Measurements from ENCODE around the gene POR. TPM values are rescaled to one million over a fixed set of nuclear protein-coding genes. Genes with fewer than 3 reads are reported as not detected.
"Not testable (repeated sequence)": the region's sequence is repeated elsewhere in the genome, so short reads cannot be mapped to it uniquely, and the experiment has no call there.

Gene POR
- polyA plus RNA-seq: 100 to 1,000 TPM in 1 of 3 donors, 10 to 100 TPM in 2; 59.6 to 250 (median 70.1) TPM

GRCh38 chr7:75914655-75915415, at the start of gene POR:
TSS of gene POR (plus strand) at chr7:75915155. CDS start at chr7:75954002, 38,847 bp downstream.
- H3K27ac ChIP-seq (ENCODE audit: low read depth, low read length): no peak within 1 kb of the TSS
- WGBS, 3 donors: 0% methylated on average over 75 to 82 of the region's 82 CpGs

GRCh38 chr7:75866114-75866488, 48.9 kb upstream of the POR start:
- 40 to 53% (median 45%) methylated on average over 5 of the region's 5 CpGs for WGBS, 3 donors
- H3K27ac ChIP-seq (ENCODE audit: low read depth, low read length): no peak overlapping the region

GRCh38 chr7:75866489-75867389, 48.2 kb upstream of the POR start:
- 33 to 41% (median 38%) methylated on average over 19 of the region's 19 CpGs for WGBS, 3 donors
- no peak overlapping the region for H3K27ac ChIP-seq (ENCODE audit: low read depth, low read length)

- 74 to 78% (median 76%) methylated on average over 4 of the region's 4 CpGs for WGBS, 3 donors
- no peak overlapping the region for H3K27ac ChIP-seq (ENCODE audit: low read depth, low read length)
Observed at GRCh38 chr7:75867390-75867717, 47.6 kb upstream of the POR start.

- H3K27ac ChIP-seq (ENCODE audit: low read depth, low read length): no peak overlapping the region
- 90 to 95% (median 92%) methylated on average over 2 of the region's 2 CpGs for WGBS, 3 donors
Observed at GRCh38 chr7:75868153-75868552, 46.8 kb upstream of the POR start.

- no peak overlapping the region for H3K27ac ChIP-seq (ENCODE audit: low read depth, low read length)
- 80 to 91% (median 87%) methylated on average over 7 of the region's 7 CpGs for WGBS, 3 donors
Observed at GRCh38 chr7:75869776-75870379, 45.1 kb upstream of the POR start.

GRCh38 chr7:75870557-75871161, 44.3 kb upstream of the POR start:
- 79 to 87% (median 84%) methylated on average over 9 of the region's 9 CpGs for WGBS, 3 donors
- no peak overlapping the region for H3K27ac ChIP-seq (ENCODE audit: low read depth, low read length)

- WGBS, 3 donors: 42 to 68% (median 48%) methylated on average over 13 of the region's 13 CpGs
- no peak overlapping the region for H3K27ac ChIP-seq (ENCODE audit: low read depth, low read length)
Observed at GRCh38 chr7:75872073-75872782, 42.7 kb upstream of the POR start.

GRCh38 chr7:75874180-75874579, 40.8 kb upstream of the POR start:
- 84 to 89% (median 87%) methylated on average over 3 of the region's 3 CpGs for WGBS, 3 donors
- not testable (repeated sequence) for H3K27ac ChIP-seq (ENCODE audit: low read depth, low read length)

- WGBS, 3 donors: 86 to 90% (median 89%) methylated on average over 21 of the region's 21 CpGs
Observed at GRCh38 chr7:75875113-75876080, 39.6 kb upstream of the POR start.

GRCh38 chr7:75876126-75876881, 38.7 kb upstream of the POR start:
- H3K27ac ChIP-seq (ENCODE audit: low read depth, low read length): no peak overlapping the region
- 50 to 73% (median 55%) methylated on average over 11 of the region's 11 CpGs for WGBS, 3 donors

More at GRCh38 chr7:75875113-75876080, 39.6 kb upstream of the POR start:
- no peak overlapping the region for H3K27ac ChIP-seq (ENCODE audit: low read depth, low read length)

GRCh38 chr7:75878312-75878768, 36.6 kb upstream of the POR start:
- WGBS, 3 donors: 14 to 20% (median 19%) methylated on average over 10 of the region's 10 CpGs
- no peak overlapping the region for H3K27ac ChIP-seq (ENCODE audit: low read depth, low read length)

GRCh38 chr7:75878769-75879611, 36.0 kb upstream of the POR start, which contains the start of gene RHBDD2:
TSS of gene RHBDD2 (plus strand) at chr7:75879034. CDS start at chr7:75879083, 49 bp downstream.
- WGBS, 3 donors: 0 to 1% (median 1%) methylated on average over 54 to 64 of the region's 65 CpGs

GRCh38 chr7:75879771-75880184, 35.2 kb upstream of the POR start:
- H3K27ac ChIP-seq (ENCODE audit: low read depth, low read length): no peak overlapping the region
- 8 to 12% (median 9%) methylated on average over 8 of the region's 8 CpGs for WGBS, 3 donors

More at GRCh38 chr7:75878769-75879611, 36.0 kb upstream of the POR start, which contains the start of gene RHBDD2:
- H3K27ac ChIP-seq (ENCODE audit: low read depth, low read length): no peak within 1 kb of the TSS

GRCh38 chr7:75880242-75880641, 34.7 kb upstream of the POR start:
- H3K27ac ChIP-seq (ENCODE audit: low read depth, low read length): no peak overlapping the region

More at GRCh38 chr7:75880242-75880641, 34.7 kb upstream of the POR start:
- WGBS, 3 donors: 79 to 90% (median 89%) methylated on average over 4 of the region's 4 CpGs

All from adipose tissue (tissue), 3 donors.